Stimulated activated CD8-positive, alpha-beta memory T cell treated with anti-CD3 and anti-CD28 coated beads, Interleukin-15, amount 100 ng/mL, for 48 hours (primary cell): ENCODE data around the gene BAHCC1.

Experiments
- DNase-seq, 2 donors: peaks; one replicate each; pipeline ENCODE4 v3.0.0-alpha.2; 2020; ENCODE audit warnings: low read depth in 2 of 2

Gene BAHCC1

GRCh38 chr17:81514739-81515529, 119.7 kb downstream of the BAHCC1 start:
- peak; percentile 71 to 74 for DNase-seq

- no peak for DNase-seq
These were observed 120.3 kb downstream of the BAHCC1 start for GRCh38 chr17:81515530-81516041.
